Muscle of back (tissue), 11 donors: Measurements from ENCODE around the gene GSTT2B. TPM values are rescaled to one million over a fixed set of nuclear protein-coding genes. Genes with fewer than 3 reads are reported as not detected.
"Not testable (repeated sequence)": the region's sequence is repeated elsewhere in the genome, so short reads cannot be mapped to it uniquely, and the experiment has no call there.

Source experiments
- DNase-seq, 3 donors: peaks; one replicate each; pipeline versions ENCODE4 v3.0.0 to v3.0.0-alpha.2; 2013
- polyA plus RNA-seq, 10 donors: library from polyadenylated mRNA; unstranded; fragments of 120-200 nt; gene quantifications; one replicate each; pipeline ENCODE4 v1.2.1, GENCODE V29; 2013; ENCODE audit not compliant: insufficient read length in 10 of 10

Gene GSTT2B
- polyA plus RNA-seq, 10 donors = 2.2 to 33.9 (median 9.4) TPM

- DNase-seq = not testable (repeated sequence)
Measured at GRCh38 chr22:23951383-23951782, 9.6 kb downstream of the GSTT2B start.

- not testable (repeated sequence) for DNase-seq
Measured at GRCh38 chr22:23949764-23950163, 11.2 kb downstream of the GSTT2B start.

GRCh38 chr22:23947391-23947790 lies 13.6 kb downstream of the GSTT2B start:
- DNase-seq = not testable (repeated sequence)

- DNase-seq = not testable (repeated sequence)
Measured at GRCh38 chr22:23940166-23940565, 20.8 kb downstream of the GSTT2B start.

GRCh38 chr22:23939017-23939357 lies 22.0 kb downstream of the GSTT2B start:
- DNase-seq = no peak

GRCh38 chr22:23938328-23939016 lies 22.5 kb downstream of the GSTT2B start:
- no peak for DNase-seq

- no peak for DNase-seq
Measured at GRCh38 chr22:23926561-23926960, 34.4 kb downstream of the GSTT2B start.

GRCh38 chr22:23925020-23925606 lies 35.9 kb downstream of the GSTT2B start:
- no peak for DNase-seq

DNA sequence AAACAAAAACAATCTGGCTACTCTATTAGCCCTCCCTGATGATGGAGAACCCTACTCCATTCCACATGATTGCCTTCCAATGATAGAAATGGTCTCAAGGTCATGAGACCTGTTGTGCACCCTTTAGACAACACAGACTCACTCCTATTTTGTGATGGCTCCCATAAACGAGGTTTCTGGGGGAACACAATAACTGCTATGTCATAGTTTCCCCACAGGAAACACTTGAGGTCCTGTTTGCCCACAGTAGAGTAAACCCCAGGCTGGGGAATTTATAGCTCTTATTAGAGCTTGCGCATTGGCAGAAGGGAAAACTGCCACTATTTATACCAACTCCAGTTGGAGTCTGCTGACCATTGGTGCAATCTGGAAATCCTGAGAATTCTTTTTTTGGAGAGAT lies 38.1 kb downstream of the GSTT2B start:
- no peak for DNase-seq

- not testable (repeated sequence) for DNase-seq
Measured at GRCh38 chr22:23921586-23922201, 39.3 kb downstream of the GSTT2B start.

DNA sequence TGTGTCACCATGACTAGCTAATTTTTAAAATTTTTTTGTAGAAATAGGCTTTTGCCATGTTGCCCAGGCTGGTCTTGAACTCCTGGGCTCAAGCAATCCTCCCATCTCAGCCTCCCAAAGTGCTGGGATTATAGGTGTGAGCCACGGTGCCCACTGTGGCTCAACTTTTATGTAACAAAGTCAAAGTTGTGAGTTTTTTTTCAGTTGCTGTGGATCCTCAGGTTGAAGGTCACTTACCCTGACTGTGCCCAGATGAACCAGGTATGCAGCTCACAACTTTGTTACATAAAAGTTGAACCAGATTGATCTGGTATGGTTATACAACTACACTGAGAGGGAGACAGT lies 40.8 kb downstream of the GSTT2B start:
- not testable (repeated sequence) for DNase-seq

GRCh38 chr22:23915290-23915689 lies 45.7 kb downstream of the GSTT2B start:
- no peak for DNase-seq

- DNase-seq = peak; percentile 98 to 99 (median 99)
Measured at GRCh38 chr22:23913661-23914353, 47.2 kb downstream of the GSTT2B start.

DNA sequence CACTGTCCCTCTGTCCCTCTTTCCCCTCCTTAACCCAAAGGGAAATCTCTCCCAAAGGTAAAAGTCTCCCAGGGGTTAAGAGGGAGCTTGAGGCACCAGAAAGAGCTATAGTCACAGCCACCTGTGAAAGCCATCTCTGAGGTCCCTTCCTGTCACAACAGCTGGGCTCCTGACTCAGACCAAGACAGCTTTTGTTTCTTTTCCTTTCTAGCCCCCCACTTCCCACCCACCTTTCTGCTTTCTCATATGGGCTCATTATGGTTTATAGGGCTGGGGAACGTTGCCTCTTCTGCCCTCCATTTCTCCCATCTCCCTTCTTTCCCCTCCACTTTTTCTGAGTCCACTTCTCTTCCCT lies 47.7 kb downstream of the GSTT2B start:
- DNase-seq = no peak

DNA sequence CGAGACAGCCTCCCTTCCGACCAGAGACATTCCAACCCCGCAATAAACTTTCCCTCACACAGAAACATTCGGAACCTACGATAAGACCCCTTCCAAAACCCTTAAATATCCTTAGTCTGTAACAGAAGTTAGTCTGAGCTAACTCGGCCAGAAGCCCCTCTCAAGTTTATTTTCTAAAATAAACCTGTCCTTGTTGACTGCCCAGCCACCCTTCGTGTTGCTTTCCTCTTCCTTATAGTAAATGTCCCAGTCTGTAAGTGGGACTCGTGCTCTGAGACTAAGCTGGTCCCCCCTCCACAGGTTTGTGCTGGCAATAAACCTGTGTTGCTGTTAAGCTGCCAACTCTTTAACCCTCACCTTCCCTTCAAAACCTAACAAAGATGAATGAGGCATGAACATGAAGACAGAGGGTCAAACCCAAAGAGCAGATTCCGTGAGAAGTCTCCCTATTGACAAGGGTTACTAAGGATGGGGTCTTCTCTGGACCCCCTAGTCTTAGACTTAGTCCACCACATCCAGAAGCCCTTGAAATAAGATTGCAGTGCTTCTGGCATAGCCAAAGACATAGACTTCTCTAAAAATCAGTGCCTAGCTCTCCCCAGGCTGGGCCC lies 48.6 kb downstream of the GSTT2B start:
- DNase-seq = no peak

GRCh38 chr22:23911318-23911980 lies 49.5 kb downstream of the GSTT2B start:
- DNase-seq = no peak

DNA sequence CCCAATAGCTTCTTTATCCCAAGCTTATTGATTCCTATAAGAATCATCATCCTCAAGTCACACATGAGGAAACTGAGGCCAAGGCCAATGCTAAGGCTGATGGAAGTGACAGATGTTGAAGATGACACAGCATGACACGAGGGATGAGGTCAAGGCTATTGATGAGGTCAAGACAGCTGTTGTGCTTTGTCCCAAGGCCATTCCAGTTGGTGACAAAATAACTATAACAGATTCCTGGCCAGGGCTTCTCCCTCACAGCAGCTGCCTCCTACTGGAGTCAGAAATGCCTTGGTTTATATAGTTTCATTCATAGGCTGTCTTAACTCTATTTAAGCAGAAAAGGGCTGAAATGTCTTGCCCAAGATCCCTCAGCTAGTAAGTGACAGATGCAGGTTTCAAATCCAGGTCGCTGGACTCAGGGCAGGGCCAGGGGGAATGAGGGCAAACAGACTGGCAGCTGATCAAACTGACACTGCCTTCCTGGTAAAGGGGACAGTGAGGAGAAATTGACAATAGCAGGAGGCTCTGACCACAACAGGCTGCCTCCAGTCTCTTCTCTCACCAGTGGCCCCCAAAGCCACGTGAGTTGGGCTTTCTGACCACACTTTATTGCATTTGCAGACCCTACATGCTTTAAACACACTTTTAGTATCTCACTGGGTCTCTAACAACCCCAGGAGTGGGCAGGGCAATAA lies 50.4 kb downstream of the GSTT2B start:
- no peak for DNase-seq

- DNase-seq = peak in 1 of 3 donors; percentile 64
Measured at GRCh38 chr22:23909296-23909898, 51.6 kb downstream of the GSTT2B start.

DNA sequence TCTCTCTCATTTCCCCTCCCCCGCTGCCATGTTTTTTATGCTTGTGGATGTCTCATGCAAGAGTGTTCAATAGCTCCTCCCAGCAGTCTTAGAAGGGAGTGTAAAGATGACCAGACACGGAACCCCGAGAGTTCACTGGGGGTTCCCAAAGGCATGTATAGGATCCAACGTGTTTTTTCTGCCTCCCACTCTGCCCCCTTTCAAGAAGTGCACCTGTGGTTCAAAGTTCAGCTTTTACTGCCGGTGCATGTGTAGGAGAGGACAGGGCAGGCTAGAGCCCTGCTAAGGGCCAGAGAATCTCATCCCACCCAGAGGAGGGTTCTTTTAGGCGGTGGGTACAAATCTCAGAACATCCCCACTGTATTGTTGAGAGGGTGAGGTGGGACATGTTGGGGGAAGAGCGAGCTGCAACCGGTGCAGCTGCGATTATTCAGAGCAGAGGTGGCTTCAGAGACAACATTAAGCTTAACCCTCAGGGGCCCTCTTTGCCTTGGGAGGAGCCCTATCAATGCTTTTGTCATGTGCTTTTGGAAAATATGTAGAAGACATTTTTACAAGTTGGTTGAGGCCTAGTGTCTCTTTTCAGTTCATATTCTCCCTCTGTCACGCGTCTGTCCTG lies 52.3 kb downstream of the GSTT2B start:
- no peak for DNase-seq

GRCh38 chr22:23907423-23907822 lies 53.6 kb downstream of the GSTT2B start:
- DNase-seq = not testable (repeated sequence)
